GM12878 (cell line): Measurements from ENCODE around the gene AQP5. TPM values are rescaled to one million over a fixed set of nuclear protein-coding genes. Genes with fewer than 3 reads are reported as not detected.

Experiments used
- ATAC-seq: fragments of 200-7000 bp; cut with Tn5 transposase; 3 replicates; pipeline ENCODE4 v1.9.1; 2020; ENCODE audit warnings: mild to moderate bottlenecking, moderate library complexity
- BruUV-seq: library from RNA; stranded (reverse); fragments of 400-500 nt; replicated peaks from 2 replicates; lab custom pipeline; 2021; lab: Mats Ljungman, UMichigan
- CTCF ChIA-PET: fragments of 300-600 bp; sonication (Branson Sonifier 250); formaldehyde crosslinking; extraction: SDS; loops from one replicate; lab custom pipeline; 2021; ENCODE audit warnings: inconsistent platforms; lab: Yijun Ruan, JAX
- POLR2A ChIA-PET: fragments of 350-600 bp; formaldehyde crosslinking; extraction: SDS; loops from one replicate; lab custom pipeline; 2021; ENCODE audit warnings: inconsistent platforms; lab: Charles Lee
- RAD21 ChIA-PET: fragments of 300-600 bp; sonication (Branson Sonifier 250); formaldehyde crosslinking; loops from one replicate; lab custom pipeline; 2023; ENCODE audit warnings: antibody characterized with exemption; ENCODE audit not compliant: unreplicated experiment; lab: Charles Lee
- SMC1A ChIA-PET: fragments of 300-600 bp; sonication (Branson Sonifier 250); formaldehyde crosslinking; loops from one replicate; lab custom pipeline; 2023; ENCODE audit not compliant: unreplicated experiment, uncharacterized antibody; lab: Charles Lee
- DNase-seq: peaks from one replicate; pipeline ENCODE4 v3.0.0-alpha.2; 2011; ENCODE audit warnings: low read depth, low spot score
- FAIRE-seq: peaks from 3 replicates; lab custom pipeline; 2011; peaks lifted over from hg19 to GRCh38; lab: Jason Lieb, UNC
- H2AFZ ChIP-seq: 2 replicates; pipeline ENCODE4 v1.6.0; 2011; ENCODE audit warnings: low read depth, low read length, control low read depth; ENCODE audit not compliant: control insufficient read depth
- H3K27ac ChIP-seq: 2 replicates; pipeline ENCODE4 v1.5.1; 2011; ENCODE audit warnings: control low read depth; ENCODE audit not compliant: control insufficient read depth, insufficient read depth
- H3K27me3 ChIP-seq, 2 experiments: replicated peaks in 1 of 2; 2 replicates each; pipeline versions ENCODE4 v1.6.0 to v1.6.1; 2011; ENCODE audit warnings: low read length in 1 of 2; ENCODE audit not compliant: control insufficient read depth in 2 of 2, insufficient read depth in 2 of 2
- H3K36me3 ChIP-seq, 2 experiments: 2 replicates each; pipeline ENCODE4 v1.5.1; 2011; ENCODE audit warnings: low read length in 1 of 2; ENCODE audit not compliant: control insufficient read depth in 2 of 2, insufficient read depth in 2 of 2
- H3K4me1 ChIP-seq: 2 replicates; pipeline ENCODE4 v1.6.1; 2011; ENCODE audit warnings: mild to moderate bottlenecking, low read length, moderate library complexity, mixed read lengths; ENCODE audit not compliant: control insufficient read depth, insufficient read depth
- H3K4me2 ChIP-seq: 2 replicates; pipeline ENCODE4 v1.6.0; 2011; ENCODE audit warnings: control low read depth; ENCODE audit not compliant: control insufficient read depth, insufficient read depth
- H3K4me3 ChIP-seq: fragments of 200-600 bp; sonication (generic); 2 replicates; pipeline ENCODE4 v1.5.1; 2016
- H3K79me2 ChIP-seq: 2 replicates; pipeline ENCODE4 v1.6.0; 2011; ENCODE audit warnings: low read length; ENCODE audit not compliant: control insufficient read depth, insufficient read depth
- H3K9ac ChIP-seq: 2 replicates; pipeline ENCODE4 v1.8.0; 2011; ENCODE audit warnings: low read length, control low read depth, mixed read lengths; ENCODE audit not compliant: control insufficient read depth, insufficient read depth
- H3K9me3 ChIP-seq: replicated peaks from 3 replicates; pipeline ENCODE4 v1.5.1; 2011; ENCODE audit warnings: mild to moderate bottlenecking, low read length; ENCODE audit not compliant: control insufficient read depth, insufficient read depth
- H4K20me1 ChIP-seq: 2 replicates; pipeline ENCODE4 v1.6.0; 2011; ENCODE audit not compliant: control insufficient read depth, insufficient read depth
- CHD2 ChIP-seq: IDR thresholded peaks from 2 replicates; pipeline ENCODE4 v1.6.1; 2011; ENCODE audit warnings: low read depth, low read length, improper control_type of control experiment, borderline replicate concordance
- NFIC ChIP-seq: IDR thresholded peaks from 2 replicates; pipeline ENCODE4 v1.6.1; 2012; ENCODE audit warnings: low read depth, mild to moderate bottlenecking, inconsistent platforms, low read length, moderate library complexity
- SIX5 ChIP-seq: IDR thresholded peaks from 2 replicates; pipeline ENCODE4 v1.6.1; 2011; ENCODE audit warnings: mild to moderate bottlenecking, low read depth, low read length, moderate library complexity; ENCODE audit not compliant: severe bottlenecking
- SMARCA5 ChIP-seq: fragments of 450-650 bp; IDR thresholded peaks from 2 replicates; pipeline ENCODE4 v1.6.1; 2017; ENCODE audit warnings: mild to moderate bottlenecking
- TARDBP ChIP-seq: IDR thresholded peaks from 2 replicates; pipeline ENCODE4 v1.6.1; 2016; ENCODE audit warnings: borderline replicate concordance
- ZNF384 ChIP-seq: IDR thresholded peaks from 2 replicates; pipeline ENCODE4 v1.6.1; 2012; ENCODE audit warnings: low read depth, mild to moderate bottlenecking, low read length, improper control_type of control experiment, borderline replicate concordance
- WGBS: methylation state at CpG from one replicate; pipeline ENCODE4 v1.1.6; 2016; ENCODE audit warnings: low lambda C conversion rate; ENCODE audit not compliant: insufficient replicate concordance, insufficient coverage; ENCODE audit errors: missing lambda C conversion rate; 5-methylcytosine and 5-hydroxymethylcytosine counted together
- in situ Hi-C: fragments of 300-500 bp; cut with MboI; formaldehyde crosslinking; loops from 9 replicates; pipeline ENCODE4 v1.14.3; 2018; ENCODE audit warnings: mixed read lengths
- intact Hi-C: fragments of 100-400 bp; cut with micrococcal nuclease; formaldehyde crosslinking; loops from one replicate; pipeline ENCODE4 v1.14.2; 2022; ENCODE audit not compliant: unreplicated experiment
- polyA plus RNA-seq, 11 experiments: library from polyadenylated mRNA; depleted of rRNA in 4 of 11; unstranded in 6 of 11; stranded (reverse) in 5 of 11; fragments of >200 nt; fragmentation: Nextera tagmentation in 4 of 11; fragmentation: Illumina TruSeq in 1 of 11; extraction: Ambion mirVana in 4 of 11; extraction: Trizol in 1 of 11; gene quantifications; 1 replicate in 1 of 11; 2 replicates in 10 of 11; pipeline versions ENCODE4 v1.2.1 to v1.2.3, GENCODE V29; 2011 to 2016; ENCODE audit warnings: inconsistent platforms in 2 of 11, missing spikeins in 2 of 11, low read depth in 1 of 11
- total RNA-seq, 4 experiments: library from RNA; depleted of rRNA in 3 of 4; stranded (reverse); fragments of >200 nt in 3 of 4; fragmentation: Illumina TruSeq in 1 of 4; extraction: Trizol in 1 of 4; gene quantifications; 2 replicates each; pipeline versions ENCODE4 v1.2.1 to v1.2.3, GENCODE V29; 2013 to 2021
- TF ChIP-seq, protein P1 (sequence below): fragments of 450-650 bp; IDR thresholded peaks from 2 replicates; pipeline ENCODE4 v1.6.1; 2017; ENCODE audit warnings: mild to moderate bottlenecking, low read depth, inconsistent platforms; ENCODE audit not compliant: poor library complexity, severe bottlenecking

AQP5 gene
- total and polyA plus RNA-seq, 10 of the 15 experiments (the other 5 are each of a cell fraction or from before 2014, with no cell fraction given) = not detected

DNA sequence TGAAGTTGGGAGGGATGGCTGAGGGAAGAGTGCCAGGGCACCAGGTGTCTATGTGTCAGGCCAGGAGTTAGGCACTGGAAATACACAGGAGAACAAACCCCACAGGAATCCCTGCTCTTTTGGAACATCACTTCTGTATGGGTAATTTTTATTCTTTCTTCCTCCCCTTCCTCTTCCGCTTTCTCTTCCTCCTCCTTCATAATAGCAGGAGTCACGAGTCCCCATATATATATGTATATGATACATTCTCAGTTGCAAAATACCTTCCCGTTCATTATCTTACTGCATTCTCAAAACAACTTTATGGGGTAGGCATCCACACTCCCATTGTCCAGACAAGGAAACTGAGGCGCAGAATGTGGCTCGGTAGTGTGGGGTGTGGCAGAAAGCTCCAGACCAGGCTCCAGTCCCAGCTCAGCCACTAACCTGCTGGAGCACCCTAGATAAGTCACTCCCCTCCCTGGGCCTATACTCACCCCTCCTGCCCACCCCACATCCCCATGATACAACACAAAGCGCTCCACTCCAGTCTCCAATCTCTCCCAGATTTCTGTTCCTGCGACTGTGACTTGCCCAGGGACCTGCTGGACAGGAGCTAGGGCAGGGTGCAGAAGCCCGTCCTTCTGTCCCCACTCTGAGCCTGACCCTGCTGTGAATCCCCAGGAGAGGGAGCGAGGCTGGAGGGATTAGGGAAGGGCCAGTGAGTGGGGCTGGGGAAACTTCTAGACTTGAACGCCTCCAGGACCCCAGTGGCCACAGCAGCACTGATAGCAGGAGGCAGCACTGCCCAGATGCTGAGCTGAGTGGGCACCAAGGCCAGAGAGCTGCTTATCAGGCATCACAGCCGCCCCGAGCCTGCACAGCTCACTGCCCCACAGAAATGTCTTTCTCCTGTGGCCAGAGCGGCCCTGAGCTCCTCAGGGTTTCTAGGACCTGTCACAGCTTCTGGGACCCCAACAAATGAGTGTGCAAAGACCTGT, 12.5 kb upstream of the AQP5 start:
- no peak for ATAC-seq
- Histone ChIP-seq H3K9me3 (no peaks in the 10 kb centered on the region), H3K9ac (no peak overlapping the region), H3K79me2 (no peaks in the 10 kb centered on the region), H4K20me1 (no peaks in the 10 kb centered on the region), H3K27me3 (peaks cover 4 to 6% of the 10 kb centered on the region in 2 experiments; a peak in 3 of 4 replicates), H3K4me1 (no peaks in the 10 kb centered on the region), H3K27ac (no peak overlapping the region), H3K36me3 (no peaks in the 10 kb centered on the region), H3K4me3 (no peak overlapping the region), H2AFZ (no peak overlapping the region), H3K4me2 (no peak overlapping the region)
- no peak for FAIRE-seq
- BruUV-seq = no TSS peak
- RAD21 ChIA-PET = no interaction called here
- POLR2A ChIA-PET = no interaction called here
- DNase-seq = no peak
- in situ Hi-C loops = no loop called here
- TF ChIP-seq NFIC (no peak), SIX5 (no peak), ZNF384 (no peak), TARDBP (no peak), SMARCA5 (no peak), CHD2 (no peak)
- TF ChIP-seq, protein P1, sequence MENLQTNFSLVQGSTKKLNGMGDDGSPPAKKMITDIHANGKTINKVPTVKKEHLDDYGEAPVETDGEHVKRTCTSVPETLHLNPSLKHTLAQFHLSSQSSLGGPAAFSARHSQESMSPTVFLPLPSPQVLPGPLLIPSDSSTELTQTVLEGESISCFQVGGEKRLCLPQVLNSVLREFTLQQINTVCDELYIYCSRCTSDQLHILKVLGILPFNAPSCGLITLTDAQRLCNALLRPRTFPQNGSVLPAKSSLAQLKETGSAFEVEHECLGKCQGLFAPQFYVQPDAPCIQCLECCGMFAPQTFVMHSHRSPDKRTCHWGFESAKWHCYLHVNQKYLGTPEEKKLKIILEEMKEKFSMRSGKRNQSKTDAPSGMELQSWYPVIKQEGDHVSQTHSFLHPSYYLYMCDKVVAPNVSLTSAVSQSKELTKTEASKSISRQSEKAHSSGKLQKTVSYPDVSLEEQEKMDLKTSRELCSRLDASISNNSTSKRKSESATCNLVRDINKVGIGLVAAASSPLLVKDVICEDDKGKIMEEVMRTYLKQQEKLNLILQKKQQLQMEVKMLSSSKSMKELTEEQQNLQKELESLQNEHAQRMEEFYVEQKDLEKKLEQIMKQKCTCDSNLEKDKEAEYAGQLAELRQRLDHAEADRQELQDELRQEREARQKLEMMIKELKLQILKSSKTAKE = no peak
- 40% methylated on average over 13 of the region's 13 CpGs for WGBS
- SMC1A ChIA-PET = no interaction called here
- intact Hi-C loops = no loop called here
- CTCF ChIA-PET = interaction anchor here (0.7 to 2.1 kb wide), 2 partner anchors 17 to 57 kb away, joined by 3 to 13 read pairs; no protein-coding TSS in a partner anchor
